ENCODE measurements around the gene TMEM169. TPM values are rescaled to one million over a fixed set of nuclear protein-coding genes. Genes with fewer than 3 reads are reported as not detected.

The TMEM169 gene
- total and polyA plus RNA-seq, 2 of the 13 experiments (the other 11 are each of a cell fraction or from before 2014, with no cell fraction given): 1.5 to 4.5 TPM

DNA sequence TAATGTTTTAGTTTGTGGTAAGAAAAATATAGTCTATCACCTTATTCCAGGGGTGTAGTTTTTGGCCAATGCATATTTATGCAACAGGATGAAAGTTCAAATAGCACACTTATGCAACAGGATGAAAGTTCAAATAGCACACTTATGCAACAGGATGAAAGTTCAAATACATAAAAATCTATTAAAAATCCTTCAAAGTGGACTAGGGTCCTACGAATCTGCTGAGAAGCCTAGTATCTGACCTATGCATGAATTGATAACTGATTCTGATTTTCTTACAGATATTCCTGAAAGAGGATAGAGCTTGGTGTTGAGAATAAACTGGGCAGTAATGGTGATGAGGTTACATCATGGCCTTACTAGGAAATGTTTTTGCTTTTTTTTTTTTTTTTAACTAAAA, 2.9 kb upstream of the TMEM169 start (continued):
- no peak for TF ChIP-seq GATA4 (IDR thresholded peaks at IDR 0.05; ENCODE audit: borderline replicate concordance, low read depth)
- TF ChIP-seq HDAC1 (CRISPR knock-in tag; IDR thresholded peaks at IDR 0.05): peak; percentile 93
- peak; percentile 87 for TF ChIP-seq NR2F6 (IDR thresholded peaks at IDR 0.05)
- TF ChIP-seq NR2F6 (CRISPR knock-in tag; IDR thresholded peaks at IDR 0.05): peak; percentile 95
- TF ChIP-seq ZNF629 (CRISPR knock-in tag; conservative IDR thresholded peaks at IDR 0.05): peak; percentile 49; the same call in 1 of the 2 replicates
- no peak for TF ChIP-seq ZBTB8A (CRISPR knock-in tag; IDR thresholded peaks at IDR 0.05; ENCODE audit: borderline replicate concordance, low read depth)
- no peak for TF ChIP-seq EZH2 (conservative IDR thresholded peaks at IDR 0.05; ENCODE audit: low read depth, low read length)
- TF ChIP-seq POGK (CRISPR knock-in tag; conservative IDR thresholded peaks at IDR 0.05): peak; percentile 72; the same call in 1 of the 2 replicates
- TF ChIP-seq FOXJ3 (CRISPR knock-in tag; IDR thresholded peaks at IDR 0.05; ENCODE audit: borderline replicate concordance): peak; percentile 94
- no peak for TF ChIP-seq ZBTB42 (CRISPR knock-in tag; IDR thresholded peaks at IDR 0.05)
- no peak for TF ChIP-seq FOSL2 (CRISPR knock-in tag; IDR thresholded peaks at IDR 0.05)
- no peak; the same call in 1 of the 2 replicates for TF ChIP-seq JUNB (CRISPR knock-in tag; IDR thresholded peaks at IDR 0.05; ENCODE audit: borderline replicate concordance)
- TF ChIP-seq, protein P1, sequence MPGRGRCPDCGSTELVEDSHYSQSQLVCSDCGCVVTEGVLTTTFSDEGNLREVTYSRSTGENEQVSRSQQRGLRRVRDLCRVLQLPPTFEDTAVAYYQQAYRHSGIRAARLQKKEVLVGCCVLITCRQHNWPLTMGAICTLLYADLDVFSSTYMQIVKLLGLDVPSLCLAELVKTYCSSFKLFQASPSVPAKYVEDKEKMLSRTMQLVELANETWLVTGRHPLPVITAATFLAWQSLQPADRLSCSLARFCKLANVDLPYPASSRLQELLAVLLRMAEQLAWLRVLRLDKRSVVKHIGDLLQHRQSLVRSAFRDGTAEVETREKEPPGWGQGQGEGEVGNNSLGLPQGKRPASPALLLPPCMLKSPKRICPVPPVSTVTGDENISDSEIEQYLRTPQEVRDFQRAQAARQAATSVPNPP (CRISPR knock-in tag; IDR thresholded peaks at IDR 0.05): 0 out of 2 replicates have a peak, but pooled peaks have one; percentile 36
- no peak for TF ChIP-seq HBP1 (CRISPR knock-in tag; IDR thresholded peaks at IDR 0.05; ENCODE audit: low read depth)
- peak; percentile 75; the same call in 1 of the 2 replicates for TF ChIP-seq ZNF879 (CRISPR knock-in tag; IDR thresholded peaks at IDR 0.05)
- TF ChIP-seq ARID3A (IDR thresholded peaks at IDR 0.05; ENCODE audit: low read depth, low read length): peak; percentile 97
- no peak for TF ChIP-seq ZNF777 (CRISPR knock-in tag; IDR thresholded peaks at IDR 0.05)
- TF ChIP-seq ZSCAN21 (CRISPR knock-in tag; IDR thresholded peaks at IDR 0.05; ENCODE audit: borderline replicate concordance): no peak
- TF ChIP-seq ZNF652 (CRISPR knock-in tag; IDR thresholded peaks at IDR 0.05; ENCODE audit: borderline replicate concordance, low read depth): peak; percentile 68; the same call in 1 of the 2 replicates
- TF ChIP-seq ZNF747 (CRISPR knock-in tag; IDR thresholded peaks at IDR 0.05; ENCODE audit: borderline replicate concordance): peak; percentile 66; the same call in 1 of the 2 replicates
- TF ChIP-seq, protein P2, sequence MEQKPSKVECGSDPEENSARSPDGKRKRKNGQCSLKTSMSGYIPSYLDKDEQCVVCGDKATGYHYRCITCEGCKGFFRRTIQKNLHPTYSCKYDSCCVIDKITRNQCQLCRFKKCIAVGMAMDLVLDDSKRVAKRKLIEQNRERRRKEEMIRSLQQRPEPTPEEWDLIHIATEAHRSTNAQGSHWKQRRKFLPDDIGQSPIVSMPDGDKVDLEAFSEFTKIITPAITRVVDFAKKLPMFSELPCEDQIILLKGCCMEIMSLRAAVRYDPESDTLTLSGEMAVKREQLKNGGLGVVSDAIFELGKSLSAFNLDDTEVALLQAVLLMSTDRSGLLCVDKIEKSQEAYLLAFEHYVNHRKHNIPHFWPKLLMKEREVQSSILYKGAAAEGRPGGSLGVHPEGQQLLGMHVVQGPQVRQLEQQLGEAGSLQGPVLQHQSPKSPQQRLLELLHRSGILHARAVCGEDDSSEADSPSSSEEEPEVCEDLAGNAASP (CRISPR knock-in tag; IDR thresholded peaks at IDR 0.05; ENCODE audit: borderline replicate concordance): peak; percentile 96
- peak; percentile 75; the same call in 1 of the 2 replicates for TF ChIP-seq ZNF639 (CRISPR knock-in tag; conservative IDR thresholded peaks at IDR 0.05)
- TF ChIP-seq ZSCAN22 (CRISPR knock-in tag; IDR thresholded peaks at IDR 0.05): no peak
